Stimulated activated CD4-positive, alpha-beta T cell treated with anti-CD3 and anti-CD28 coated beads, Interleukin-12 subunit alpha, Interleukin-12 subunit beta, amount 100 ng/mL, for 24 hours (primary cell): ENCODE measurements around the gene GNG7.
"Not testable (repeated sequence)": the region's sequence is repeated elsewhere in the genome, so short reads cannot be mapped to it uniquely, and the experiment has no call there.

Experiments
- DNase-seq, 2 experiments: peaks; one replicate each; pipeline ENCODE4 v3.0.0-alpha.2; 2020; ENCODE audit warnings: low read depth in 2 of 2

The GNG7 gene

DNA sequence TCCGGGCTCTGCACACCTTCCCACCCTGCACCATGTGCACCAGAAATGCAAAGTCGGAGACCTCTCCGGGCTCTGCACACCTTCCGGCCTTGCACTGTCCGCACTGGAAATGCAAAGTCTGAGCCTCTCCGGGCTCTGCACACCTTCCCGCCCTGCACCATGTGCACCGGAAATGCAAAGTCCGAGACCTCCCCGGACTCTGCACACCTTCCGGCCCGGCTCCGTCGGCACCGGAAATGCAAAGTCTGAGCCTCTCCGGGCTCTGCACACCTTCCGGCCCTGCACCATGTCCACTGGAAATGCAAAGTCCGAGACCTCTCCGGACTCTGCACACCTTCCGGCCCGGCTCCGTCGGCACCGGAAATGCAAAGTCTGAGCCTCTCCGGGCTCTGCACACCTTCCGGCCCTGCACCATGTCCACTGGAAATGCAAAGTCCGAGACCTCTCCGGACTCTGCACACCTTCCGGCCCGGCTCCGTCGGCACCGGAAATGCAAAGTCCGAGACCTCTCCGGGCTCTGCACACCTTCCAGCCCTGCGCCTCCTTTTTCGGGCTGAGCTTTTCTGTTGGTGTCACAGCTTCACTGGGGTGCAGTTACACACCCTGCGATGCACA is 59.3 kb downstream of the GNG7 start:
- DNase-seq: not testable (repeated sequence)

DNA sequence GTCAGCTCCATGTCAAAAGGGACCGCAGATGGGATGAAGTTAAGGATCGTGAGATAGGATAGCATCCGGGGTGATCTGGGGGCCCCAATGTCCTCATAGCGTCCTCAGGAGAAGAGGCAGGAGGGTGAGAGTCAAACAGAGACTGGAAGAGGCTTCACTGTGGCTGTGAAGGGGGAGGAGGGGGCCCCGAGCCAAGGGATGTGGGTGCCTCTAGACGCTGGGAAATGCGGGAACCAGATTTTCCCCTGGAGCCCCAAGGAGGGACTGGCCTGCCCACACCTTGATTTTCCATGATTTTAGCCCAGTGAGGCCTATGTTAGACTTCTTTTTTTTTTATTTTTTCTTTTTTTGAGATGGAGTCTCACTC is 61.2 kb downstream of the GNG7 start:
- DNase-seq: no peak

DNA sequence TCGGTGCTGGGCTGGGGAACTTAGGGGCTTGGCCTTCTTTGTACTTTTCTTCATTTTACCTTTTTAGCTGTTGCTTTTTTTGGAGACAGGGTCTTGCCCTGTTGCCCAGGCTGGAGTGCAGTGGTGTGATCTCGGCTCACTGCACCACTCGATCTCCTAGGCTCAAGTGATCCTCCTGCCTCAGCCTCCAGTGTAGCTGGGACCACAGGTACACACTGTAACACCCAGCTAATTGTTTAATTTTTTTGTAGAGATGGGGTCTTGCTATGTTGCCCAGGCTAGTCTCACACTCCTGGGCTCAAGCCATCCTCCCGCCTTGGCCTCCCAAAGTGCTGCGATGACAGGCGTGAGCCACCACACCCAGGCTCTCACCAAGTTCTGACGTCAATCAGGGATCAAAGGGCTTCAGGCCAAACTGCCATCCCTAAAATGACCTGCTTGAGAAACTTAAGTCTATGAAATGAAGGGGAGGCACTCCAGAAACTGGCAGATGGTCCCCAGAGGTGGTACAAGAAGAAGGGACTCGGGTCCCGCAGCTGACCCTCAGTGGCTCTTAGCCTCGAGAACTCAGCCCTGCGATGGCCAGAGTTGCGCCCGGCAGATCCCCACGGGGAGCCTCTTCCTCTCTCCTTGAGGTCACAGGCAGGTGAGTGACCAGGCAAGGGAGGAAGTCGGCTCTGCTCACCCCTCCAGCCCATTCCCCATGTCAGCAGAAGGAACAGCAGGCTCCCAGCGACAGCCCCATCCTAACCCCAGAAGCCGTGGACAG is 61.7 kb downstream of the GNG7 start:
- DNase-seq: no peak

DNA sequence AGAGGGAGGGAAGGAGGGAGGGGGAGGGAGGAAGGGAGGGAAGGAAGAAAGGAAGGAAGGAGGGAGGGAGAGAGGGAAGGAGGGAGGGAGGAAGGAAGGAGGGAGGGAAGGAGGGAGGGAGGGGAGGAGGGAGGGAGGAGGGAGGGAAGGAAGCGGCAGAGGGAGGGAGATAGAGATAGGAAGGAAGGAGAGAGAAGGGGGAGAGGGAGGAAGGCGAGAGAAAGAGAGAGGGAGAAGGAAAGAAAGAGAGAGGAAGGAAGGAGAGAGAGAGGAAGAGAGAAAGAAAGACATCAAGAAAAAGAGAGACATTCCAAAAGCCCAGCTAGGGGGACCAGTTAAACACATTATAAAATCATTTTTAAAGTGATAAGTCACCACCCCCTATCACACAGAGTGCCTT is 62.5 kb downstream of the GNG7 start:
- DNase-seq: no peak

DNA sequence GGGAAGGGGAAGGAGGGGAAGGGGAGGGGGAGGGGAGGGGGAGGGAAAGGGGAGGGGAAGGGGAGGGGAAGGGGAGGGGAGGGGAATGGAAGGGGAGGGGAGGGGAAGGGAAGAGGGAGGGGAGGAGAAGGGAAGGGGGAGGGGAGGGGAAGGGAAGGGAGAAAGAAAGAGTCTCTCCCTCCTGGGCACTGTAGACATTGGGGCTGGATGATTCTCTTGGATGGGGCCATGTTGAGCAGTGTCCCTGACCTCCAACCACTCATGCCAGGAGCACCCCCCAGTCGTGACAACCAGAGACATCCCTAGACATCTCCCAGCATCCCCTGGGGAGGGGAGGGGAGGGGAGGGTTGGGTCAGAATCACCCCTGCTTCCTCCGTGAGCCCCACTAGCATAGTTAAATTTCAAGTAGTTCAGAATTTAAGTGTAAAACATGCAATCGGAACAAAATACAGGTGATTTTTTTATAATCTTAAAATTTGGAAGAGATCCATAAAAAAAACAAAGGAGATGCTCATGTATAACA is 64.0 kb downstream of the GNG7 start:
- no peak for DNase-seq

DNA sequence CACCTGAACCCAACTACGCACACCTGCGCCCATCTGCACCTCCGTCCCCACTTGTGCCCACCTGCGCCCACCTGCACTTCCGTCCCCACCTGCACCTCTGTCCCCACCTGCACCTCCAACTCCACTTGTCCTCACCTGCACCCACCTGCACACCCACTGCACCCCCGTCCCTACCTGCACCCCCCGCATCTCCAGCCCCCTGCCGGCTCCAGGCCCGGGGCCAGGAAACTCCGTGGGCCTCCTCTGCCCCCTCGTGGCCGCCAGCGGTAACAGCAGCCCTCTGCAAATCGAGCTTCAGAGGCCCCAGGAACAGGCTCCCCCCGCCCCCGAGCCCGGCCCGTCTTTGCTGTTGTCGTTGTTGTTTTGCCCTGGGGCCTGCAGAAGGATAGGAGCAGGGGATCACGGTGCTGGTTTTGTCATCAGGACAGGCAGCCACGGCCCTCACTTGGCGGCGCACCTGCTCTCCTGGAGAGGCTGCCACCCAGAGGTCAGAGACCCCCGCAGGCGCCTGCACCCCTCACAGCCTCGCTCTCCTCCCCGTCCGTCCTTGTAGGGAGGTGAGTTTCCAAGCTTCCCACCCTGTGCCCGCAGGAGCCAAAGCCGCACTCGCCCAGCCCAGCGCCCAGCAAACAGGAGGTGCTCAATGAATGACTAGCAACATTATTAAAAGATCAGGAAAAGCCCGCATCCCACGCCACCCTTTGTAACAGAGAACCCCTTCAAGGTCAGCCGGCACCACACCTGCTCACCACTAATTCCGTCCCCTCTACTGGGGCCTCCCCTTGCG is 65.4 kb downstream of the GNG7 start:
- peak; percentile 48 to 71 for DNase-seq

DNA sequence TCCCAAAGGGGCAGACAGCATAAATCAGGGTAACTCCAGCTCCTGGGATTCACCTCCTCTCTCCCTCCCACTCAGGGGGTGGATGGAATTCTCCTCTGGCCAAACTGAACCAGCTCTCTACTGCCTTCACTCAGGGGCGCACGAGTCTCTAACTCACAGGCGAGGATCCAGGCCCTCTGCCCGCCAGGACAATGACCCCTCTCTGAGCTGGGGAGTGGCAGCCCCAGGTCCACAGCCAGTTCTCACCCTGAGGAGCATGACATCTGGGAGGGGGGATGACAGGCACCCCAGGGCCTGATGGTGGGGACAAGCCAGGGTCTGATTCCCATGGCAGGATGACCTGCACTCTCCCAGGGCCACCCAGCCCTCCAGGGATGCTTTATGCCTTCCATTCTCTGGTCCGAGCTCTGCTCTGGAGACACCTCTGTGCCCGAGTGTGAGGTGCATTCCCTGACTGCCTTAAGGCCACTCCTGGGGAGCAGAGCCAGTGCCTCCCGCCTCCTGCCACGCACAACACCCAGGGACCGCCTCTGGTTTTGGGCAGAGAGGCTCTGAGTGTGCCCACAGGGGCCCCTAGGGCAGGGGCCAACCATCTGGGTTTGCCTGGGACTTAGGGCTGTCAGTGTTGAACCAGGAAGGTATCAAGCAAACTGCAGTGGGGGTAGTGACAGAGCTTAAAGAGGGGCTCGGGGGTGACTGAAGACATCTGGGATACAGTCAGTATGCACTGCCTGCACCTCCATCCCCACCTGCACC is 66.2 kb downstream of the GNG7 start:
- no peak for DNase-seq

DNA sequence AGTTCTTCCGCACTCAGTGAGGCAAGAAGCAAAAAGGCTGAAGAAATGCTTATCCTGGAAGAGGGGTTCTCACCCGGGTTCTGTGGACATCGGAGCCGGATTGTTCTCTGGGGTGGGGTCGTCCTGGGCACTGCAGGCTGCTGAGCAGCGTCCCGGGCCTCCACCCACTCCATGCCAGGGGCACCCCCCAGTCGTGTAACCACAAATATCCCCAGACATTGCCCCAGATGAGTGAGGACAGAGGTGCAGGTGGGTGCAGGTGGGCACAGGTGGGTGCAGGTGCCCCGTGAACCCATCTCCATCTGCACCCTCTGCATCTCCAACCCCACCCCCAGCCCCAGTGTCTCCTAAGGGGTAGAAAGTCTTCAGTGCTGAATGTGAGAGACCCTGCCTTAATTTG is 67.5 kb downstream of the GNG7 start:
- DNase-seq: no peak

DNA sequence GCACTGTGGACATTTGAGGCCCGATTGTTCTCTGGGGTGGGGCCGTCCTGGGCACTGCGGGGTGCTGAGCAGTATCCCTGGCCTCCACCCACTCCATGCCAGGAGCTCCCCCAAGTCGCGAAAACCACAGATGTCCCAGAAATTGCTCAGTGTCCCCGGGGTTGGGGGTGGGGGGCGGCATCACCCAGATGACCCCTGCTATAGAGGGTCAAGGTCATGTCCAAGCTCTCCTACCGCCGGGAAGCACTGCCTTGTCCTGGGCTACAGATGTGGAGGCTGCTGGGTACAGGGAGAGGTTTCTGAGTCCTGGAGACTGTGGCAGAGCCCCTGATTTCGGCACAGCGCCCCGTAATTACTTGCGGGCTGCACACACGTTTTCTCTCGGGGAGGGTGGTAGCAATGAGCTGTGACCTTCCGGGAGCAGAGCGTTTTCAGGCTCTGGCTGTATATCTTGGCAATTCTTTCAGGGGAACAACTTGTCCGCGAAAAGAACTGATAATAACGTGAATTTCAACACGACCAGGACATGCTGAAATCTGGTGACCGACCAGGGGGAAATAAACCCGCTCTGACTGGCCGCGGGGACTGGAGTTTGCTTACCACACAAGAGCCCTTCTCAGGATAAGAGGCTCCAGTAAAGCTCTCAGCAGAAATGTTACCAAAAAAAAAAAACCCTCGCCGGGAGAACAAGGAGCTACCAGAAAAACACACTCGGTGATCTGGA is 68.1 kb downstream of the GNG7 start:
- no peak for DNase-seq

DNA sequence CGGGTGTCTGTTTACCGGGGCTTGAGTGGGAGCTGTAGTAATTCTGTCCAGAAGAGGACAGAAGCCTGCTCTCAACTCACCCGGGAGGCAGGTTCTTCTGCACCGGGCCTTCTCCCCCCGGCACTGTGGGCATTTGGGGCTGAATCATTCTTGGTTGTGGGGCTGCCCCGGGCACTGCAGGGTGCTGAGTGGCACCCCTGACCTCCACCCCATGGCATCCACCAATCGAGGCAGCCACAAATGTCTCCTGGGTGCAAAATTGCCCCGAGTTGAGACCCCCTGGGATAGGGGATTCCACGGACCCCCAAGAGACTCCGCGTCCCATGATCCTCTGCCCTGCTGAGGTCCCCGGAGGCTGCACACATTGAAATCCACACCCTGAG is 68.8 kb downstream of the GNG7 start:
- no peak for DNase-seq

DNA sequence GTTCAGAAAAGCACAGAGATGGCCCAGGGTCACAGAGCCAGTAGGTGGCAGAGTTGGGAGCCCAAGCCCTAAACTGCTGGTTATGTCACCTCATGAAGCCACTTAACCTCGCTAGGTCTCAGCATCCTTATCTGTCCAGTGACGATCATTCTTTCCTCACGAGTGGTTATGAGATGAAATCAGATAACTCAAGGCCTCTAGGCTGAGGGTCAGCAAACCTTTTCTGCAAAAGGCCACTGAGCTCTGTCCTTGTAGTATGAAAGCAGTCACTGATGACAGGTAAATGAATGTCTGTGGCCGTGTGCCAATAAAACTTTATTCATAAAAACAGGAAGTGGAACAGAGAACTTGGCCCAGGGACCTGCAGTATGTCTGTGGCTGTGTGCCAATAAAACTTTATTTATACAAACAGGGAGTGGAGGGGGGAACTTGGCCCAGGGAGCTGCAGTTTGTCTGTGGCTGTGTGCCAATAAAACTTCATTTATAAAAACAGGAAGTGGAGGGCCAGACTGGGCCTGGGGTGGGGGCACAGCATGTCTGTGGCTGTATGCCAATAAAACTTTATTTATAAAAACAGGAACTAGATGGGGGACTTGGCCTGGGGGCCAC is 71.2 kb downstream of the GNG7 start:
- no peak for DNase-seq

DNA sequence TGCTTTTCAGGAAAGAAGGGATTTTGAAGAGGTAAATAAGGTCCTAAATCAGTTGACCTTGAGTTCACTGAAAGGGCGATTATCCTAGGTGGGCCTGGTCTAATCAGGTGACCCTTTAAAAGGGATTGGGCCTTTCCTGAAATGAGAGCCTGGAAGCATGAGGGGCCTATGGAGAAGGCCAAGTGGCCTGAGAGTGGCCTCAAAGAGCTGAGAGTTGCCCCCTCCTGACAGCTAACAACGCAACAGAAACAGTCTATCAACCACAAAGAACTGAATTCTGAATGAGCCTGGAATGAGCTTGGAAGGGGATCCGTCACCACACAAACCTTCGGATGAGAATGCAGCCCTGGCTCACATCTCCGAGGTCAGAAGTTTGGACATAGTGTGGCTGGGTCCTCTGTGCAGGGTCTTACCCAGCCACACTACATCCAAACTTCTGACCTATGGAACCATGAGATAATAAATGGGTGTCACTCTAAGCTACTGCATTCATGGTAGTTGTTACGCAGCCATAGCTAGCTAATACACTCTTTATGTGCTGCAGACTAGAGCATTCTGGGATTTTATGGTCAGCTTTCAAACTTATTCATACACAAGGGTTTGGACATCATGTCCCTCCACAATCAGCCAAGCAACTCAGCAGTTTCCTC is 72.0 kb downstream of the GNG7 start:
- DNase-seq: no peak

DNA sequence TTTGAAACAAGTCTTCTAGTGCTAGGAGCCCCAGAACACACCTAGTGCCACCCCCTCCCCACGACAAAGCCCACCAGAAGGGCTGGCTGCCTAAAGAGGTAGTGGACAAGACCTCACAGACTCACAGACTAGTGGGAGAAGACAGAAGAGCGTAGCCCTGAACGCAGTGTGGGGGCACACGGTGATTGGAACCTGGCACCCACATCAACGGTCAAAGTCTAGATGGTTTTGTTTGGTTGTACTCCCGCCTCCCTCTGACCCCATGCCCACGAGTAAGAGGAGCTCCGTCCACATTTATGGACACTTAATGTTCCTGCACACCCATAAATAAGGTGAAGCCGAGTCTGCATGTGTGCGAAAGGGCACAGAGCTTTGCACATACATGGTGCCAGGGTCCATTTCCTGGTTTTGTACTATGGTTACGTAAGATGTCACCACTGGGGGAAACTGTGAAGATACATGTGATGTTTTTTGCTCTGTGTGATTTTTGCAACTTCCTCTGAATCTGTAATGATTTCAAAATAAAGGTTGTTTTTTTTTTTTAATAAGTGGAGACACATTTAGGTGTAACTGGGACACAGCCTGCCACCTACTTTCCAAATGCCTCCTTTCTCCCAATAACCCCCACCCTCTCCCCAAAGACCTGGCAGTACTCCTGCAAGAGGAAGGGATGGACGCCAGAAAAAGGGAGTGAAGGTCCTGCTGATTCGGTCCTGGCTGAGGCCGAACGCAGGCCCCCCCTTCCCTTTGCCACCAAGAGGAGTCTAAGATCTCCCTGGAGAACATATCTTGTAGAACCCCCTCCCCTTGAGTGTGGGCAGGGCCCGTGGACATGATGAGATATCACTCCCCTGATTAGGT is 72.8 kb downstream of the GNG7 start:
- DNase-seq: no peak

DNA sequence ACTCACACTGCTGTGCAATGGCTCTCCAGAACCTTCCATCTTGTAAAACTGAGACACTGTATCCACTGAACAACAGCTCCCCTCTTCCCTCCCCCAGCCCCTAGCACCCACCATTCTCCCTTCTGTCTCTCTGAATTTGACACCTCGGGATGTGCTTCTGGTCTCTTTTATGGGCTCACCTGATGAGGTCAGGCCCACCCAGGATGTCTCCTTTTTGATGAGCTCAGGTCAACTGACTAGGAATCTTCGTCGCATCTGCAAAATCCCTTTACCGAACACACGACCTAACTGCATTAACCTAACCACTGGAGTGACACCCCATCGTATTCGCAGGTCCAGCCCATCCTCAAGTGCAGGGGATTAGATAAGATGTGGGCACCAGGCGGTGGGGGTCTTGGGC is 73.9 kb downstream of the GNG7 start:
- DNase-seq: no peak

DNA sequence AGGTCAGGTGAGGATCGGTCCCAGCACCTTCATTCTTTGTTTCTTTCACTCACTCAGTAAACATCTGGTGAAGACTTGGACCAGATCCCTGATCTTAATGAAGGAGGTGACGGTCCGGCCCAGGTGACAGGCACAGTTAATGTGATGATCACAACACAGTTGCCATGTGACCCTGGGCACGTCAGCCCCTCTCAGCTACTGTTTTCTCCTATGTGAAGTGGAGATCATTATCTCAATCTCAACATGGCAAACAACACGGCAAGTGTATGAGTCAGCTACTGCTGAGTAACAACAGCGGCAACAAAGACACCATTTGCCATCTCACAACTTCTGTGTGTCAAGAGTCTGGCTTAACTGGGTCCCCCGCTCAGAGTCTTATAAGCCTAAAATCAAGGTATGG is 74.6 kb downstream of the GNG7 start:
- DNase-seq: no peak

DNA sequence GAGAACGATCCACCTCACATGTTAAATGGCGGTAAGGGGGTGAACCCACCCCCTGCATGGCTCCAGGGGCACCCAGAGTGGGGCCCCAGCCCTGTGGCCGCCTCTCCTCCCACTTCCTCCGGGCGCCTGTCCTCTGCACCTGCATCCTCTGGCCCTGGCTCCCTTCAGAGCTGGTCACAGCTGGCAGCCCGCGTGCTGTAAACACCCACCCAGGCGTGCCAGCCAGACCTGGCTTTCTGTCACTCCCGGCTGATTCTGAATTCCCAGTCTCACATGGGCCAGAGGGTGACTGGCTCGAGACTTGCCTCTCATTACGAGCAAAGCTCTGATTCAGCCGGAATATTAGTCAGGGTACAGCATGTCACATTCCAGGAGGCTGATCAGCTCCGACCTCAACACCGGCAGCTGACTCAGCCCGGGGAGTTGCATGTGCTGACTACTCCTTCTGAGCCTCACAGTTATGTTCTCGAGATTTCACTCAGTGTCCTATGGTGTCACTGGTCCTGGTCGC is 75.1 kb downstream of the GNG7 start:
- peak; percentile 24 to 46 for DNase-seq

DNA sequence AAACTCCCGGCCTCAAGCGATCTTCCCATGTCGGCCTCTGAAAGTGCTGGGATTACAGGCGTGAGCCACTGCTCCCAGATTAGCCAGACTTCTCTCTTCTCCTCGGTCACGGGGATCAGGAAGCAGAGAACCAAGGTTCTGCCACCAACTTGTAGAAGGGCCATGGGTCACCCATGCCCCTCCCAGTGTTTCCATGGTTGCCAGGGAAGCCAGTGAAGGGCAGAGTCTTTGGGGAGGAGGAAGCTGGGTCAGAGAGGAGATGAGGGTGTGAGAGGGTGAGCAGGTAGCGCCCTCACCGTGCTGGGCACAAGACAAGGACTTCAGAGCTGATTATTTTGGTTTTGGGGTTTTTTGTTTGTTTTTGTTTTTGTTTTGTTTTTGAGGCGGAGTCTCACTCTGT is 77.1 kb downstream of the GNG7 start:
- DNase-seq: no peak

DNA sequence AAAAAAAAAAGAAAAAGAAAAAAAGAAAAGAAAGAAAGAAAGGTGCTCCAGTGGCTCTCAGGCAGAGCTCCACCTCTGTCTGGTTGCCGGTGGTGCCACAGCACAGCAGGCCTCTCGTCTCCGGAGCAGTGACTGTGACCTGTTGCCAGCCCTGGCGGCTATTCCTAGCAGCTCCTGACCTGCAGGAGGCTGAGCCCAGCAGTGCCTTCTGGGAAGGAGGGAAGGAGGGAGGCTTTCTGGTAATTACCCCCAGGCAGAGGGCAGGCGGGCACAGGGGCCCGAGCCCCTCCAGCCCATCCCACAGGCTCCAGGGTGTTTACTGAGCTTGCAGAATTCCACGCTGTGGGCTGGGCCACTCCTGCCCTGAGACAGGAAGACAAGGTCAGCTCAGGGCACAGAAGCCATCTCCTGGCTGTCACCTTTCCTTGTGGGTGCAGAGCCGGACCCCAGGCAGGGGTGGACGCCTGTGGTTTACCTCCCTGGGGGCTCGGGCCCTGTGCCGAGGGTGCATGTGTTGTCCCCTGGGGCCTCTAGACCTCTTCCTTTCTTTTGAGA is 77.9 kb downstream of the GNG7 start:
- no peak for DNase-seq

DNA sequence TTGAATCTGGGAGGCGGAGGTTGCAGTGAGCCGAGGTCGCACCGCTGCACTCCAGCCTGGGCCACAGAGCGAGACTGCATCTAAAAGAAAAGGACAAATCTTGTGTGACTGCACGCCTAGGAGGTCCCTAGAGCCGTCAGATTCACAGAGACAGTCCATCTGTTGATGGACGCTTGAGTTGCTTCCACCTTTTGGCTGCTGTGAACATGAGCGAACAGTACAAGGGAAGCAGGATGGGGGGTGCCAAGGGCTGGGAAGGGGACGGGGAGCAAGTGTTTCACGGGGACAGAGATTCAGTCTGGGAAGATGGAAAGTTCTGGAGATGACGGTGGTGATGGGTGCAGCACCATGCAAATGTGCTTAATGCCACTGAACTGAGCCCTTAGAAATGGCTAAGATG is 78.7 kb downstream of the GNG7 start:
- DNase-seq: no peak
